Small intestine (tissue), 7 donors: ENCODE data around the gene PRKAR1B. TPM values are rescaled to one million over a fixed set of nuclear protein-coding genes. Genes with fewer than 3 reads are reported as not detected.

Experiments
- DNase-seq, 2 donors: peaks; one replicate each; pipeline versions ENCODE4 v3.0.0 to v3.0.0-alpha.2; 2013
- FAIRE-seq: peaks from 2 replicates; lab custom pipeline; 2012; peaks lifted over from hg19 to GRCh38; lab: Jason Lieb, UNC
- H3K27ac ChIP-seq, 3 donors: one replicate each; pipeline ENCODE4 v1.5.1; 2013; ENCODE audit warnings: low read length in 2 of 3, mild to moderate bottlenecking in 2 of 3, control low read depth in 1 of 3, inconsistent platforms in 1 of 3, low read depth in 1 of 3, moderate library complexity in 1 of 3
- H3K27me3 ChIP-seq, 3 donors: one replicate each; pipeline ENCODE4 v1.6.1; 2013; ENCODE audit warnings: low read length in 3 of 3, inconsistent platforms in 1 of 3; ENCODE audit not compliant: control insufficient read depth in 3 of 3, insufficient read depth in 3 of 3
- H3K36me3 ChIP-seq, 3 donors: one replicate each; pipeline ENCODE4 v1.6.1; 2013; ENCODE audit warnings: low read length in 3 of 3, inconsistent platforms in 1 of 3, low read depth in 1 of 3, mild to moderate bottlenecking in 1 of 3, moderate library complexity in 1 of 3; ENCODE audit not compliant: control insufficient read depth in 3 of 3, insufficient read depth in 2 of 3
- H3K4me1 ChIP-seq, 3 donors: one replicate each; pipeline ENCODE4 v1.6.1; 2013; ENCODE audit warnings: low read length in 2 of 3, inconsistent platforms in 1 of 3, low read depth in 1 of 3, mild to moderate bottlenecking in 1 of 3, moderate library complexity in 1 of 3; ENCODE audit not compliant: control insufficient read depth in 3 of 3, insufficient read depth in 2 of 3
- H3K4me3 ChIP-seq, 3 donors: one replicate each; pipeline ENCODE4 v1.5.1; 2013; ENCODE audit warnings: low read length in 3 of 3, control low read depth in 1 of 3, inconsistent platforms in 1 of 3, low read depth in 1 of 3, mild to moderate bottlenecking in 1 of 3, moderate library complexity in 1 of 3
- H3K9me3 ChIP-seq, 2 donors: one replicate each; pipeline ENCODE4 v1.6.1; 2013; ENCODE audit warnings: low read depth in 1 of 2, low read length in 1 of 2; ENCODE audit not compliant: control insufficient read depth in 2 of 2, insufficient read depth in 1 of 2
- WGBS, 3 donors: extraction: QIAGEN DNeasy Blood & Tissue Kit; methylation state at CpG; one replicate each; pipeline ENCODE4 v1.1.7; 2013; 5-methylcytosine and 5-hydroxymethylcytosine counted together
- polyA plus RNA-seq, 4 donors: library from polyadenylated mRNA; stranded (reverse) in 3 of 4; unstranded in 1 of 4; fragments of 200-250 nt in 3 of 4; fragments of 120-200 nt in 1 of 4; gene quantifications; one replicate each; pipeline versions ENCODE4 v1.2.1 to v1.2.3, GENCODE V29; 2013
- donor health status: healthy with polysubstance abuse.
- donor health status: control.
- donor health status: control.
- donor health status: Bipolar disorder and iron deficiency.
- donor health status: healthy.

The PRKAR1B gene
- polyA plus RNA-seq, 4 donors, result 9.5 to 32.3 (median 18.6) TPM

GRCh38 chr7:771234-772004, 44.3 kb upstream of the PRKAR1B start:
- 32 to 58% (median 41%) methylated on average over 24 of the region's 24 CpGs for WGBS, 3 donors
- Histone ChIP-seq H3K9me3 (no peaks in the 10 kb centered on the region), H3K36me3 (peaks cover 0 to 86% (median 3%) of the 10 kb centered on the region in 3 donors), H3K27me3 (no peaks in the 10 kb centered on the region), H3K4me1 (peaks cover 0 to 21% (median 3%) of the 10 kb centered on the region in 3 donors), H3K27ac (peak overlapping the region in 2 of 3 donors; percentile 47 to 54), H3K4me3 (no peak overlapping the region)
- FAIRE-seq (no peak), DNase-seq (peak; percentile 20 to 82)

DNA sequence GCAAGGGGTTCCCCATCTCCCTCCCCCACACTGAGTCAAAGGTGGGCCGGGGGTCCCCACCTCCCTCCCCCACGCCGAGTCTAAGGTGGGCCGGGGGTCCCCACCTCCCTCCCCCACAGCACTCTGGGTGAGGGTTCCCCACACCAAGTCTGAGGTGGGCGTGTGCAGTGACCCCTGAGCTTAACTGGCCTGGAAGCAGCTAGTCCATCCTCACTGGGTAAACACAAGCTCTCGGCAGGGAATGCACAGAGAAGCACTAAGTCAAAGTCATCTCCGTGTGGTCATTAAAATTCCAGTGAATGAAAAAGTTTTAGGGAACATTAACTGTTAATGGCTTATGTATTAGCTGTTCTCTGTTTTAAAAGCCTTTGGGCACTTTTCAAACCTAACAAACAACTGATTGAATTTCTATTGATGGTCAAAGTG, 43.7 kb upstream of the PRKAR1B start:
- DNase-seq (no peak), FAIRE-seq (no peak)
- Histone ChIP-seq H3K4me1 (peaks cover 0 to 21% (median 3%) of the 10 kb centered on the region in 3 donors), H3K36me3 (peaks cover 0 to 83% (median 3%) of the 10 kb centered on the region in 3 donors), H3K9me3 (no peaks in the 10 kb centered on the region), H3K27ac (peak overlapping the region in 2 of 3 donors; percentile 47 to 54), H3K27me3 (no peaks in the 10 kb centered on the region), H3K4me3 (no peak overlapping the region)
- WGBS, 3 donors, result 50 to 66% (median 60%) methylated on average over 7 of the region's 7 CpGs

- H3K27me3 ChIP-seq, result no peaks in the 10 kb centered on the region
- no peak for DNase-seq
- 93 to 96% (median 94%) methylated on average over 14 of the region's 14 CpGs for WGBS, 3 donors
- H3K36me3 ChIP-seq, result peaks cover 0 to 83% (median 5%) of the 10 kb centered on the region in 3 donors
- FAIRE-seq, result no peak
- H3K9me3 ChIP-seq, result no peaks in the 10 kb centered on the region
- peaks cover 0 to 21% (median 3%) of the 10 kb centered on the region in 3 donors for H3K4me1 ChIP-seq
- H3K27ac ChIP-seq, result peak overlapping the region in 1 of 3 donors; percentile 54
- H3K4me3 ChIP-seq, result no peak overlapping the region
Measured at GRCh38 chr7:770336-770735, 43.3 kb upstream of the PRKAR1B start.

DNA sequence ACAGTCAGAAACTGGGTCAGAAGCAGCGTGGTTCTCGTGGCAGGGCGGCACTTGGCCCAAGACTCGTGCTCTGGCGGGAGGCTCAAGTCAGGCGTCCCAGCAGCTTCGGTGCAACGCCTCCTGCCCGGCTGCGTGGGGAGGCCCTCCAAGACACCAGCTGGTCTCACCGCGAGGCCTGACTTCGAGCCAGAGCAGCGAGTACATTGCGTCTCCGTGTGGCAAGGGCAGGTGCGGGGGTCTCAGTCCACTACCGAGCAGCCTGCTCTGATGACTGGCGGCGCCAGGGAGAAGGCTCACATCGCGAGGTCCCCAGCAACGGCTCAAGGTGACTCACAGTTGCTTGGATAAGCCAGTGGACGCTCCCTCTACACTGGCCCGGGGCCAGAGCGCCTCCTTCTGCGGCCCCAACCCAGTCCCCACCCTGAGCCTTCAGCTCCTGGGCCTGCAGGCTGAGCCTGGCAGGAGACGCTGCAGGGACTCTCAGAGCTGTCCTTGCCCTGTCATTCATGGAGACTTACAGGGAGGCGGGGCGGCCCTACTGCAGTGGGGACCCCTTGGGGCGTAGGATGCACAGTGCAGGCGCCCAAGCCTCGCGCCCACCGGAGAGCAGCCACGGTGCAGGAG, 41.9 kb upstream of the PRKAR1B start:
- 81 to 88% (median 86%) methylated on average over 33 to 36 of the region's 36 CpGs for WGBS, 3 donors
- DNase-seq, result peak in 1 of 2 donors; percentile 29
- no peaks in the 10 kb centered on the region for H3K27me3 ChIP-seq
- peaks cover 0 to 84% (median 9%) of the 10 kb centered on the region in 3 donors for H3K36me3 ChIP-seq
- H3K4me3 ChIP-seq, result no peak overlapping the region
- FAIRE-seq, result no peak
- H3K9me3 ChIP-seq, result no peaks in the 10 kb centered on the region
- no peak overlapping the region for H3K27ac ChIP-seq
- peaks cover 0 to 21% (median 3%) of the 10 kb centered on the region in 3 donors for H3K4me1 ChIP-seq

- peaks cover 0 to 21% (median 3%) of the 10 kb centered on the region in 3 donors for H3K4me1 ChIP-seq
- H3K36me3 ChIP-seq, result peaks cover 0 to 84% (median 12%) of the 10 kb centered on the region in 3 donors
- H3K4me3 ChIP-seq, result no peak overlapping the region
- DNase-seq (no peak), FAIRE-seq (no peak)
- no peaks in the 10 kb centered on the region for H3K9me3 ChIP-seq
- 91 to 97% (median 93%) methylated on average over 65 of the region's 65 CpGs for WGBS, 3 donors
- H3K27ac ChIP-seq, result no peak overlapping the region
- no peaks in the 10 kb centered on the region for H3K27me3 ChIP-seq
Measured at GRCh38 chr7:767941-768731, 41.1 kb upstream of the PRKAR1B start.

GRCh38 chr7:767580-767940, 40.5 kb upstream of the PRKAR1B start:
- no peak for FAIRE-seq
- no peak overlapping the region for H3K4me3 ChIP-seq
- H3K27me3 ChIP-seq, result no peaks in the 10 kb centered on the region
- no peak for DNase-seq
- 84 to 97% (median 88%) methylated on average over 16 to 21 of the region's 21 CpGs for WGBS, 3 donors
- H3K4me1 ChIP-seq, result peaks cover 0 to 21% (median 3%) of the 10 kb centered on the region in 3 donors
- H3K9me3 ChIP-seq, result no peaks in the 10 kb centered on the region
- peaks cover 0 to 84% (median 14%) of the 10 kb centered on the region in 3 donors for H3K36me3 ChIP-seq
- no peak overlapping the region for H3K27ac ChIP-seq

GRCh38 chr7:765383-765782, 38.3 kb upstream of the PRKAR1B start:
- Histone ChIP-seq H3K4me1 (peaks cover 0 to 3% (median 0%) of the 10 kb centered on the region in 3 donors), H3K27me3 (no peaks in the 10 kb centered on the region), H3K9me3 (no peaks in the 10 kb centered on the region), H3K4me3 (no peak overlapping the region), H3K36me3 (peaks cover 0 to 89% (median 14%) of the 10 kb centered on the region in 3 donors), H3K27ac (no peak overlapping the region)
- no peak for DNase-seq
- WGBS, 3 donors, result 97 to 99% (median 97%) methylated on average over 7 of the region's 7 CpGs
- FAIRE-seq, result no peak

GRCh38 chr7:763762-764161, 36.7 kb upstream of the PRKAR1B start:
- no peak for FAIRE-seq
- H3K27ac ChIP-seq, result no peak overlapping the region

More at GRCh38 chr7:763762-764161, 36.7 kb upstream of the PRKAR1B start:
- DNase-seq, result no peak
- peaks cover 0 to 92% (median 14%) of the 10 kb centered on the region in 3 donors for H3K36me3 ChIP-seq
- no peak overlapping the region for H3K4me3 ChIP-seq
- no peaks in the 10 kb centered on the region for H3K9me3 ChIP-seq
- H3K4me1 ChIP-seq, result no peaks in the 10 kb centered on the region
- 96 to 98% (median 97%) methylated on average over 19 of the region's 19 CpGs for WGBS, 3 donors
- H3K27me3 ChIP-seq, result no peaks in the 10 kb centered on the region
